Stimulated activated CD4-positive, alpha-beta T cell treated with anti-CD3 and anti-CD28 coated beads, Interleukin-4, amount 100 ng/mL, for 4 hours (primary cell): ENCODE data around the gene REN.

Experiments used
- DNase-seq, 2 experiments: peaks; one replicate each; pipeline ENCODE4 v3.0.0-alpha.2; 2020

The REN gene

GRCh38 chr1:204130981-204131892 is 34.9 kb downstream of the REN start:
- no peak for DNase-seq

- no peak for DNase-seq
Observed at GRCh38 chr1:204130178-204130577, 36.0 kb downstream of the REN start.

GRCh38 chr1:204128964-204129896 is 36.9 kb downstream of the REN start:
- DNase-seq: peak; percentile 35 to 54

GRCh38 chr1:204128464-204128963 is 37.6 kb downstream of the REN start:
- DNase-seq: no peak

- DNase-seq: no peak
Observed at GRCh38 chr1:204127597-204128242, 38.4 kb downstream of the REN start.

GRCh38 chr1:204126956-204127355 is 39.2 kb downstream of the REN start:
- no peak for DNase-seq

- no peak for DNase-seq
Observed at GRCh38 chr1:204126386-204126785, 39.8 kb downstream of the REN start.

GRCh38 chr1:204125759-204126351 is 40.3 kb downstream of the REN start:
- no peak for DNase-seq

- no peak for DNase-seq
Observed at GRCh38 chr1:204124639-204125038, 41.5 kb downstream of the REN start.

- DNase-seq: no peak
Observed at GRCh38 chr1:204123376-204123775, 42.8 kb downstream of the REN start.

GRCh38 chr1:204121840-204122555 is 44.1 kb downstream of the REN start:
- no peak for DNase-seq

- no peak for DNase-seq
Observed at GRCh38 chr1:204116539-204116938, 49.6 kb downstream of the REN start.

- DNase-seq: no peak
Observed at GRCh38 chr1:204115116-204115515, 51.0 kb downstream of the REN start.

GRCh38 chr1:204114606-204115005 is 51.5 kb downstream of the REN start:
- no peak for DNase-seq

- DNase-seq: no peak
Observed at GRCh38 chr1:204113896-204114295, 52.2 kb downstream of the REN start.

GRCh38 chr1:204112876-204113730 is 53.0 kb downstream of the REN start:
- no peak for DNase-seq

GRCh38 chr1:204110894-204111633 is 55.1 kb downstream of the REN start:
- DNase-seq: no peak

- DNase-seq: no peak
Observed at GRCh38 chr1:204108312-204109141, 57.6 kb downstream of the REN start.

- DNase-seq: no peak
Observed at GRCh38 chr1:204107892-204108291, 58.2 kb downstream of the REN start.
